AG09309 (cell line): ENCODE results near the gene CCRL2.

Experiments used
- DNase-seq: peaks from one replicate; pipeline ENCODE4 v3.0.0-alpha.2; 2010; ENCODE audit warnings: low read depth
- H3K4me3 ChIP-seq: 2 replicates; pipeline ENCODE4 v1.5.1; 2011; ENCODE audit warnings: mild to moderate bottlenecking, low read depth, low read length, moderate library complexity; ENCODE audit not compliant: control insufficient read depth
- TF ChIP-seq, protein P1 (sequence below): IDR thresholded peaks from 2 replicates; pipeline ENCODE4 v1.5.1; 2011; ENCODE audit warnings: mild to moderate bottlenecking, low read depth, low read length, inconsistent platforms; ENCODE audit not compliant: insufficient read depth, control insufficient read depth; ENCODE audit errors: missing control alignments

Gene CCRL2

DNA sequence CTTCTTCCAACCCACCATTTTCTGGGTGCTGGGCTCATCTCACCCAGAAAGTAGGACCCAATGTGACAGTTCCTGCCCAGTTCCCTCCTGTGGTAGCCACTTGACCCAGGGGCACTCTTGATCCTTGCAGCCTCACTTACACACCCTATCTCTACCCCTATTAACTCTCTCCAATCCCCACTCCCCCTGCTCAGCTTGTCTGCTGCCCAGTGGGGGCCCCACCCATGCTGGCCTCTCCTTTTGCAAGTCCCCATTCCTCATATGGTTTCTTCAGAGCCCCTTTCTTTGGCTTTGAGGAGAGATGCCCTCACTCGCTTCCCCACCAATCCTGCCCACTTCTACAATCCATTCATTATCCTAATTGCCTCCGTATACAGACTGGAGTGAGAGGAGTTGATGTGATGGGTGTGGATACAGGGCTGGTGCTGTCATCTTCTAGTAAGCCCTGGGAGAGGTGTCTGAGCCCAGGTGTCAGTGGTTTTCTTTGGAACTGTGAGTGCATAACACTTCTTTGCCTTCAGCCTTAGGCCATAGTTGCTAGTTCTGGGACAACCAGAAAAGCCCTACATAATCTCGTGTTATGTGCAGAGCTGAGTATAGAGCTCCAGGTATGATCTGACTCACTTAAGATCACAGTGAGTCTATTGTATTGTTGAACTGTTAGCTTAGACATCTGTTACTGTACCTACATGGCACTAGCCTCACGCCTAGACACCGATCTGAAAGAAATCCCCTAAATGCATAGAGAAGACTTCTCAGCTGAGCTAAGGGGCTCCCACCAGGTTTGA lies 41.1 kb upstream of the CCRL2 start:
- H3K4me3 ChIP-seq = no peak overlapping the region
- TF ChIP-seq, protein P1, sequence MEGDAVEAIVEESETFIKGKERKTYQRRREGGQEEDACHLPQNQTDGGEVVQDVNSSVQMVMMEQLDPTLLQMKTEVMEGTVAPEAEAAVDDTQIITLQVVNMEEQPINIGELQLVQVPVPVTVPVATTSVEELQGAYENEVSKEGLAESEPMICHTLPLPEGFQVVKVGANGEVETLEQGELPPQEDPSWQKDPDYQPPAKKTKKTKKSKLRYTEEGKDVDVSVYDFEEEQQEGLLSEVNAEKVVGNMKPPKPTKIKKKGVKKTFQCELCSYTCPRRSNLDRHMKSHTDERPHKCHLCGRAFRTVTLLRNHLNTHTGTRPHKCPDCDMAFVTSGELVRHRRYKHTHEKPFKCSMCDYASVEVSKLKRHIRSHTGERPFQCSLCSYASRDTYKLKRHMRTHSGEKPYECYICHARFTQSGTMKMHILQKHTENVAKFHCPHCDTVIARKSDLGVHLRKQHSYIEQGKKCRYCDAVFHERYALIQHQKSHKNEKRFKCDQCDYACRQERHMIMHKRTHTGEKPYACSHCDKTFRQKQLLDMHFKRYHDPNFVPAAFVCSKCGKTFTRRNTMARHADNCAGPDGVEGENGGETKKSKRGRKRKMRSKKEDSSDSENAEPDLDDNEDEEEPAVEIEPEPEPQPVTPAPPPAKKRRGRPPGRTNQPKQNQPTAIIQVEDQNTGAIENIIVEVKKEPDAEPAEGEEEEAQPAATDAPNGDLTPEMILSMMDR = no peak
- no peak for DNase-seq

DNA sequence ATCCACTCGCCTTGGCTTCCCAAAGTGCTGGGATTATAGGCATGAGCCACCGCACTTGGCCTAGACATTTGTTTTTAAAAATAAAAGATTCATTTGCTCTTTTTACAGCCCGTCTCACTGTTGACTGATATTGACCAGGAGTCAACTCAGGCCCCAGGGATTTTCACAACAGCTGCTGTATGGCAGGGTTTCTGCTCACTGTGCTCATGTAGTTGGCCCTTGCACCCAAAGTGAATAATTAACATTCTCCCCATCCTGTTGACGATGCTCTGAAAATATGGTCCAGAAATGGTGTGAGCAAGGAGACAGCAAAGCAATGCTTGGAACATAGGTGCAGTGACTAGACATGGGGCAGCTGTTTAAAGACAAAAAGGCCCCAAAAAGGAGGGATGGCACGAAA lies 39.2 kb upstream of the CCRL2 start:
- no peak for DNase-seq
- TF ChIP-seq, protein P1 = no peak
- no peak overlapping the region for H3K4me3 ChIP-seq

DNA sequence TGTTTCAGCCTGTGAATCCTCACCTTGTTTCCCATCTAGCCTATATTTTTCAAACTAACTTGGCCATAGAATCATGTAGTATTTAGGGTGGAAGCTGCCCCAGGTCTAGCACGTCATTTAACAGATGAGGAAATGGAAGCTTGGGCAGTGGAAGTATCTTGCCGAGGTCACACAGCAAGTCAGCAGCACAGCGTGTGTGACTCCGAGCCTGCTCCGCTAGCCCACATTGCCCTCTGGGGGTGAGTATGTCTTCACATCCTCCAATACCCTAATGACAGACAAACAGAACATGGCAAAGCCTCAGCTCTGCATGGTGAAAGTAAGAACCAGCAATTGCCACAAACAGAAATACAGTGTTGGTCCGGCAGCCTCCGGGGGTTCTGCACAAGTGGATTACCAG lies 38.5 kb upstream of the CCRL2 start:
- TF ChIP-seq, protein P1 = no peak
- DNase-seq = no peak
- no peak overlapping the region for H3K4me3 ChIP-seq

DNA sequence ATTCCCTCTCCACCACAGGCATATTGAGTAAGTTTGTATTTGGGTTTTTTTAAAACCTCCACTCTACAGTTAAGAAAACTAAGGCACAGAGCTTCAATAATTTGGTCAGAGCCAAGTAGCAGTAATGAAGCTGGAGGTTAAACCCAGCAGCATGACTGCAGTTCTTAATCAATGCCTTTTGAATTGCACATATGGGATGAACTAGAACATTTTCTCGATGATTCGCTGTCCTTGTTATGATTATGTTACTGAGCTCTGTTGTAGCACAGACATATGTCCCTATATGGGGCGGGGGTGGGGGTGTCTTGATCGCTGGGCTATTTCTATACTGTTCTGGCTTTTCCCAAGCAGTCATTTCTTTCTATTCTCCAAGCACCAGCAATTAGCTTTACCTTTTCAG lies 37.9 kb upstream of the CCRL2 start:
- no peak overlapping the region for H3K4me3 ChIP-seq
- TF ChIP-seq, protein P1 = no peak
- no peak for DNase-seq

DNA sequence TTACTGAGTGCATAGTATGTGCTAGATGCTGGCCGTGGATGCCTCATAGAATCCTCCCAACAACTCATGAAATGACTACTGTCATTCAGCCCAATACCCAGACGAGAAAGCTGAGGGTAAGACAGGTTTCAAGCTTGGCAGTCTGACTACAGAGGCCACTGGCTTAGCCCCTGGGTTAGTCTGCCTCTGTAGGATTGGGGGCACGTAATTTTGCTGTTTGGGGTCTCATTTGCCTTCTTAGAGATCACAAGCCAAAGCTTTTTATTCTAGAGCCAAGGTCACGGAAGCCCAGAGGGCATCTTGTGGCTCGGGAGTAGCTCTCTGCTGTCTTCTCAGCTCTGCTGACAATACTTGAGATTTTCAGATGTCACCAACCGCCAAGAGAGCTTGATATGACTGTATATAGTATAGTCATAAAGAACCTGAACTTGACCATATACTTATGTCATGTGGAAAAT lies 37.4 kb upstream of the CCRL2 start:
- DNase-seq = no peak
- H3K4me3 ChIP-seq = no peak overlapping the region
- TF ChIP-seq, protein P1 = no peak

DNA sequence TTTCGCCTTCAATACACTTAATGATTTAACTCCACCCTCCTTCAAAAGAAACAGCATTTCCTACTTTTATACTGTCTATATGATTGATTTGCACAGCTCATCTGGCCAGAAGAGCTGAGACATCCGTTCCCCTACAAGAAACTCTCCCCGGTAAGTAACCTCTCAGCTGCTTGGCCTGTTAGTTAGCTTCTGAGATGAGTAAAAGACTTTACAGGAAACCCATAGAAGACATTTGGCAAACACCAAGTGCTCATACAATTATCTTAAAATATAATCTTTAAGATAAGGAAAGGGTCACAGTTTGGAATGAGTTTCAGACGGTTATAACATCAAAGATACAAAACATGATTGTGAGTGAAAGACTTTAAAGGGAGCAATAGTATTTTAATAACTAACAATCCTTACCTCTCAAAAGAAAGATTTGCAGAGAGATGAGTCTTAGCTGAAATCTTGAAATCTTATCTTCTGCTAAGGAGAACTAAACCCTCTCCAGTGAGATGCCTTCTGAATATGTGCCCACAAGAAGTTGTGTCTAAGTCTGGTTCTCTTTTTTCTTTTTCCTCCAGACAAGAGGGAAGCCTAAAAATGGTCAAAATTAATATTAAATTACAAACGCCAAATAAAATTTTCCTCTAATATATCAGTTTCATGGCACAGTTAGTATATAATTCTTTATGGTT lies 36.1 kb upstream of the CCRL2 start, which contains the start of gene CCR5:
Gene CCR5 (plus strand): TSS at position 108 of the 680 bp plus-strand sequence. CDS start 1,957 bp downstream, outside the sequence.
- no peak within 1 kb of the TSS for H3K4me3 ChIP-seq
- TF ChIP-seq, protein P1 = no peak
- no peak for DNase-seq
